Measurements from ENCODE around the gene ZNF695.

- TF ChIP-seq, protein P1, sequence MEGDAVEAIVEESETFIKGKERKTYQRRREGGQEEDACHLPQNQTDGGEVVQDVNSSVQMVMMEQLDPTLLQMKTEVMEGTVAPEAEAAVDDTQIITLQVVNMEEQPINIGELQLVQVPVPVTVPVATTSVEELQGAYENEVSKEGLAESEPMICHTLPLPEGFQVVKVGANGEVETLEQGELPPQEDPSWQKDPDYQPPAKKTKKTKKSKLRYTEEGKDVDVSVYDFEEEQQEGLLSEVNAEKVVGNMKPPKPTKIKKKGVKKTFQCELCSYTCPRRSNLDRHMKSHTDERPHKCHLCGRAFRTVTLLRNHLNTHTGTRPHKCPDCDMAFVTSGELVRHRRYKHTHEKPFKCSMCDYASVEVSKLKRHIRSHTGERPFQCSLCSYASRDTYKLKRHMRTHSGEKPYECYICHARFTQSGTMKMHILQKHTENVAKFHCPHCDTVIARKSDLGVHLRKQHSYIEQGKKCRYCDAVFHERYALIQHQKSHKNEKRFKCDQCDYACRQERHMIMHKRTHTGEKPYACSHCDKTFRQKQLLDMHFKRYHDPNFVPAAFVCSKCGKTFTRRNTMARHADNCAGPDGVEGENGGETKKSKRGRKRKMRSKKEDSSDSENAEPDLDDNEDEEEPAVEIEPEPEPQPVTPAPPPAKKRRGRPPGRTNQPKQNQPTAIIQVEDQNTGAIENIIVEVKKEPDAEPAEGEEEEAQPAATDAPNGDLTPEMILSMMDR (IDR thresholded peaks at IDR 0.05), result no peak
- no peak for TF ChIP-seq EZH2phosphoT487 (IDR thresholded peaks at IDR 0.05)
These were observed 19.5 kb downstream of the ZNF695 start for GRCh38 chr1:246988316-246988715.
